Measurements from ENCODE around the gene IPO9.

IPO9 gene

DNA sequence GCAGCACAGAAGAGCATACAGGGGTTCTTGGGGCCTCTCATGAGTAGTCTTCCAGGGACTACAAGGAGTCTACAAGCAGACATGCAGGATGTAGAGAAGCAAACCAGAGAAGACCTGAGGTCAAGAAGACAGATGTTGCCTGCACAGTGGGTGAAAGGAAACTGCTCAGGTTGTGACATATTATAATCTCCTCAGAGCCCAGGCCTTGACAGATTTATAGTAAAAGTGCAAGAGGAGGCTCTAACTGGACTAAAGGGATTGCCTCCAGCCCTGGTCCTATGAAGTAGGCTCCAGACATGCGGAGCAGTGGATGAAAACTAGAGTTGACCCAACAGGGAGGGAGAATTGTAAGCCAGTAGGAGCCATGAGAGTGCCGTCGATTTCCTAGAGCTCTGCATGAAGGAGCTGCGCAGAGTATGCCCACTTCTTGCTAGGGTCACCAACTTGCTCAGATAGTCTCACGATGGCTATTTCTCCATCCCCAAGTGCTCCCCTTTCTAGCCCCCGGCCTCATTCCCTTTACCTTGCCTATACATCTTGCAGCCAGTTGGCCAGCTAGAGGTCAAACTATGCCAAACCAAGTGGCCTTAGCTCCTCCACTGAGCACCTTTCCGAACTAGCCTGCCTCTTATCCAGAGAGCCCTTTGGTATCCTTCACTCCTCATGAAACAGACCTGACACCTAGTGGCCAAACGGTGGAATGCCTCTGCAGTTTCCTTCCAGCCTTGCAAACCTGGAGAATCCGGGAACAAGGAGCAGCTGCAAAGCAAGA, 36.2 kb upstream of the IPO9 start:
- H3K4me1 Mint-ChIP-seq (ENCODE audit: low read depth), result peaks cover 11% of the 10 kb centered on the region
- no peaks in the 10 kb centered on the region for H3K9me3 Mint-ChIP-seq
- no peak overlapping the region for H3K4me3 Mint-ChIP-seq
- H3K27me3 Mint-ChIP-seq (ENCODE audit: low read depth), result peaks cover 4% of the 10 kb centered on the region
- H3K36me3 Mint-ChIP-seq (ENCODE audit: low read depth), result no peaks in the 10 kb centered on the region
- H3K27ac Mint-ChIP-seq, result no peak overlapping the region

DNA sequence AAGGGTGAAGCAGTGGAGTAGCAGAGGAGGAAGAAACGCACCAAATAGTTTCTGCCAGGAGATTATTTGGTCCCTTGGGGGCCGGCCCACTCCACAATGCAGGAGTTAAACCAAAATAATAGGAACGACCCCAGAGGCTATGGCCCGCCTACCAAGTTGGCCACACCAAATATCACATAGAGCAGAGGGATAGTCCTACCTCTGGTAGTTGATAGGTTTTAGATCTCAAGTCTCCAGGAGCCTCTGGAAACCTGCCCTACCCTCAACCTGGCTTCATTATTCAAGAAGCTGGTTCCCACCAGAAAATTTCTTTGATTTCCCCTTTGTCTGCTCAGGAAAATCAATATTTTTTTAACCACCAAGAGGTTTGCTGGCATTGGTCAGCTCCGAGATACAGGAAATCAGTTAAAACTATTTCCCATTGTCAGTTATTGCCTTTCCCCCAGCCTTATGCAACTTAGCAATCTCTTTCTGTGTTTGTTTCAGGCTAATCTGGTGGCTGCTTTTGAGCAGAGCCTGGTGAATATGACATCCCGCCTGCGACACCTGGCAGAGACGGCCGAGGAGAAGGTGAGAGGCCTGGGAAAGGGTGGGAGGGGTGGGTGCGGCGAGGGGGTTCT, 35.5 kb upstream of the IPO9 start:
- Mint-ChIP-seq H3K27ac (no peak overlapping the region), H3K27me3 (ENCODE audit: low read depth) (peaks cover 4% of the 10 kb centered on the region), H3K36me3 (ENCODE audit: low read depth) (no peaks in the 10 kb centered on the region), H3K4me3 (no peak overlapping the region), H3K4me1 (ENCODE audit: low read depth) (peaks cover 11% of the 10 kb centered on the region), H3K9me3 (no peaks in the 10 kb centered on the region)

DNA sequence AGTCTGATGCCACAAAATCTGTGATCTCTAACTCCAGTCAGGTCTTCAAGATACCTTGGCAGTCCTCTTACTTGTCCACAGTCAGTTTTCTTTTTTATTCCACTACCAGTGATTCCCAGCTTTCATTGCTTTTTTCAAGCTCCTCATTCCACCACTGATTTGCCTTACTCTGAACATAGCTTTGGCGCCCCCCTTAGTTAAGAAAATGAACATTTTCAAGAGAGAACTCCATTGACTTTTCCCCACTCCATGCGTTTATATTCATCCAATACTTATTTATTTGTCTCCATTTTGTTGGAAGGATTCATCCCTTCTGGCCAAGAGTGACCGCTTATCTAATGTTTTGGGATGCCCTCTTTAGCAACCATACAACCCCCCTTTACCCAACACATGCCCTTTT, 33.9 kb upstream of the IPO9 start:
- H3K36me3 Mint-ChIP-seq (ENCODE audit: low read depth), result no peaks in the 10 kb centered on the region
- peaks cover 8% of the 10 kb centered on the region for H3K27me3 Mint-ChIP-seq (ENCODE audit: low read depth)
- H3K9me3 Mint-ChIP-seq, result no peaks in the 10 kb centered on the region
- H3K27ac Mint-ChIP-seq, result no peak overlapping the region
- no peak overlapping the region for H3K4me3 Mint-ChIP-seq
- peaks cover 10% of the 10 kb centered on the region for H3K4me1 Mint-ChIP-seq (ENCODE audit: low read depth)

DNA sequence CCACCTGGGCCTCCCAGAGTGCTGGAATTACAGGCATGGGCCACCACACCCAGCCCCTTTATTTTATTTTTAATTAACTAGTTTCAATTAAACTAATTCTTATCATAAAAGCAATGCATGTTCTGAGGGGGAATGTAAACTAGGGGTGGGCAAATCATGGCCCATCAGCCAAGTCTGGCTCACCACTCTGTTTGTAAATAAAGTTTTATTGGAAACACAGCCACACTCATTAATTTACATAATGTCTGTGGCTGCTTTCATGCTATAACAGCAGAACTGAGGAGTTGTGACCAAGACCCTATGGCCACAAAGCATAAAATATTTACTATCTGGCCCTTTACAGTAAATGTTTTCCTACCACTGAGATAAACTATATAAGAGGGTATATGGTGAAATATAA, 28.7 kb upstream of the IPO9 start:
- H3K4me1 Mint-ChIP-seq (ENCODE audit: low read depth), result no peaks in the 10 kb centered on the region

DNA sequence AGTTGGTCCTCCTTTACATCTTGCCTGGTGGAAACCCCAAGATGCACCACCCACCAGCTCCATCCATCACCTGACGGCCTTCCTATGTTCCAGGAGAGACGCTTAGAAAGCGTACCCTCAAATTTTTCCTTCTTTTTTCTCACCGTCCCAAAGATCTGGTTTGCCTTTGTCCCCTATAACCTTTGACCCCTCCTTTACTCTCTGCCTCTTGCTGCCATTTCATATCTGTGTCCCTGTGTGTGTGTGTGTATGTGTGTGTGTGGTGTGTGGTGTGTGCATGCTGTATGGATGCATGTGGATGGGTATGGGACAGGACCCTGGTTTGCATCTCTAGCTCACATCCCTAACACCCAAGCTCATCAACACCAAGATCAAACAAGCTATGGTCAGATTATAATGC, 22.2 kb upstream of the IPO9 start:
- no peaks in the 10 kb centered on the region for H3K36me3 Mint-ChIP-seq (ENCODE audit: low read depth)
- no peaks in the 10 kb centered on the region for H3K4me1 Mint-ChIP-seq (ENCODE audit: low read depth)
- H3K4me3 Mint-ChIP-seq, result no peak overlapping the region
- H3K27ac Mint-ChIP-seq, result no peak overlapping the region
- no peaks in the 10 kb centered on the region for H3K9me3 Mint-ChIP-seq
- H3K27me3 Mint-ChIP-seq (ENCODE audit: low read depth), result peaks cover 6% of the 10 kb centered on the region

More for the DNA sequence above, 28.7 kb upstream of the IPO9 start:
- Mint-ChIP-seq H3K36me3 (ENCODE audit: low read depth) (no peaks in the 10 kb centered on the region), H3K27ac (no peak overlapping the region), H3K9me3 (no peaks in the 10 kb centered on the region), H3K27me3 (ENCODE audit: low read depth) (peaks cover 8% of the 10 kb centered on the region), H3K4me3 (no peak overlapping the region)

DNA sequence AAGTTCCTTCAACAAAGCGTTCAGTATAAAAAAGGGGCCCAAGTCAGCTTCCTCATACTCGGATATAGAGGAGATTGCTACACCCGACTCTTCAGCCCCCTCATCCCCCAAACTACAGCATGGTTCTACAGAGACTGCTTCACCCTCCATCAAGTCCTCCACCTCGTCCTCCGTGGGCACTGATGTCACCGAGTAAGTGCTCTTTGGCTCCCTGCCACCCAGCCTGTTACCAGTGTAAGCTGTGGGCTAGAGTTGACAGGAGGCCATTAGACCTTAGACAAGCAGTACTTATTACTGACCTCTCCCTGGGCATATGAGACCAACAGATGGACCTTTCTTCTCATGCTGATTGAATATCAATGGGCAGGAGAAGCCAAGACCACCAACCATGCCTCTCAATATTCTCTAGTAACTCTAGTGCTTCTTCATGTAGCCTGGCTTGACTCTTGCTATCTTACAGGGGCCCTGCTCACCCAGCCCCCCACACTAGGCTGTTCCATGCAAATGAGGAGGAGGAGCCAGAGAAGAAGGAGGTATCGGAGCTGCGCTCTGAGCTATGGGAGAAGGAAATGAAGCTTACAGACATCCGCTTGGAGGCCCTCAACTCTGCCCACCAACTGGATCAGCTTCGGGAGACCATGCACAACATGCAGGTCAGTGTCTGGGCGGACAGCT, 20.9 kb upstream of the IPO9 start:
- Mint-ChIP-seq H3K9me3 (no peaks in the 10 kb centered on the region), H3K36me3 (ENCODE audit: low read depth) (no peaks in the 10 kb centered on the region), H3K4me1 (ENCODE audit: low read depth) (no peaks in the 10 kb centered on the region), H3K27ac (no peak overlapping the region), H3K4me3 (no peak overlapping the region), H3K27me3 (ENCODE audit: low read depth) (peaks cover 6% of the 10 kb centered on the region)

DNA sequence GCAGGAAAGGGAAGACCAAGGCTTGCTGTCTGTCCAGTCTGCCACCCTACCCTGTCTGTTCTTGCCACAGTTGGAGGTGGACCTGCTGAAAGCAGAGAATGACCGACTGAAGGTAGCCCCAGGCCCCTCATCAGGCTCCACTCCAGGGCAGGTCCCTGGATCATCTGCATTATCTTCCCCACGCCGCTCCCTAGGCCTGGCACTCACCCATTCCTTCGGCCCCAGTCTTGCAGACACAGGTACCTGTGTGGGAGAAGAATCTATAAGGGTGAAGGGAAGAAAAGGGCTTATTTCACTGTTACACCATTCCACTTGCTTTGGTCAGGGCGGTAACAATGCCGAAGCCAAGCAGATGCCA, 20.3 kb upstream of the IPO9 start:
- H3K27ac Mint-ChIP-seq, result no peak overlapping the region
- no peaks in the 10 kb centered on the region for H3K9me3 Mint-ChIP-seq
- no peaks in the 10 kb centered on the region for H3K36me3 Mint-ChIP-seq (ENCODE audit: low read depth)
- H3K4me3 Mint-ChIP-seq, result no peak overlapping the region
- H3K27me3 Mint-ChIP-seq (ENCODE audit: low read depth), result peaks cover 6% of the 10 kb centered on the region
- no peaks in the 10 kb centered on the region for H3K4me1 Mint-ChIP-seq (ENCODE audit: low read depth)

DNA sequence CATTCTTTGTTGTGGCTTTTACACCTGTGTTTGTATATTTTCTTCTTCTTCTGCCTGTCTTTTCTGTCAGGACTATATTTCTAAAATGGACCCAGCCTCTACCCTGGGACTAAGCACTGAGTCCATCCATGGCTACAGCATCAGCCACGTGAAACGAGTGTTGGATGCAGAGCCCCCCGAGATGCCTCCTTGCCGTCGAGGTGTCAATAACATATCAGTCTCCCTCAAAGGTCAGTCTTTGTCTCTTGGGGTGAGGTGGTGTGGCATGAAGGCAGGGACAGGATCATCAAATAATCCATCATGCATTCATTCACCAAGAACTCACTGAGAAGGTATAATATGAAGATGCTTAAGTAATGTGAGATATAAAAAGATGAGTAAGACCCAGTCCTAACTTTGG, 19.1 kb upstream of the IPO9 start:
- Mint-ChIP-seq H3K4me1 (ENCODE audit: low read depth) (no peaks in the 10 kb centered on the region), H3K36me3 (ENCODE audit: low read depth) (no peaks in the 10 kb centered on the region), H3K27ac (no peak overlapping the region), H3K27me3 (ENCODE audit: low read depth) (peaks cover 6% of the 10 kb centered on the region), H3K4me3 (no peak overlapping the region), H3K9me3 (no peaks in the 10 kb centered on the region)

DNA sequence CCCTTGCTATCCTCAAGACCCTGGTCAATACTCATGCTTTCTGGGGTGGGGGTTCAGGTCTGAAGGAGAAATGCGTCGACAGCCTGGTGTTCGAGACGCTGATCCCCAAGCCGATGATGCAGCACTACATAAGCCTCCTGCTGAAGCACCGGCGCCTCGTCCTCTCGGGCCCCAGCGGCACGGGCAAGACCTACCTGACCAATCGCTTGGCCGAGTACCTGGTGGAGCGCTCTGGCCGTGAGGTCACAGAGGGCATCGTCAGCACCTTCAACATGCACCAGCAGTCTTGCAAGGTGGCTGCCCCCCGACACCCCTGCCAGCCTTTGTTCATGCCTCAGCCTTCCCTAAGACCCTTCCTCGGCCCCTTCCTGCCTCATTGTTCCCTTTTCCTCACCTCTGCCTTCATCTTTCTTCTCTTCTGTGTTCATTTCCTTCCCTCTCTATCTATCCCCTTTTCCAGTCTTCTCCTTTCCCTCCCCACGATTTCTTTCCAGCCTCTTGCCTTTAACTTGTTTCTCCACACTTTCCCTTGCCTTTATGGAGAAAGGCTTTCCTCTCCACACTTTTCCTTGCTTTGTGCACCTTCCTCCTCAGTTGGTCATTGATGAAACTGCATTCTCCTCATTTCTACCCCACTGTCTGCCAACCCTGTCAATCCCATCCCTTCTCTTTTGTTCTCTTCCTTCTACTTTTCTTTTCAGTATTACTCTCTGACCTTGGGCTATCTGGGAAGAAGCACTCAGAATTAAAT, 18.3 kb upstream of the IPO9 start:
- no peak overlapping the region for H3K27ac Mint-ChIP-seq
- no peak overlapping the region for H3K4me3 Mint-ChIP-seq
- no peaks in the 10 kb centered on the region for H3K36me3 Mint-ChIP-seq (ENCODE audit: low read depth)
- peaks cover 6% of the 10 kb centered on the region for H3K27me3 Mint-ChIP-seq (ENCODE audit: low read depth)
- H3K4me1 Mint-ChIP-seq (ENCODE audit: low read depth), result no peaks in the 10 kb centered on the region
- H3K9me3 Mint-ChIP-seq, result no peaks in the 10 kb centered on the region

DNA sequence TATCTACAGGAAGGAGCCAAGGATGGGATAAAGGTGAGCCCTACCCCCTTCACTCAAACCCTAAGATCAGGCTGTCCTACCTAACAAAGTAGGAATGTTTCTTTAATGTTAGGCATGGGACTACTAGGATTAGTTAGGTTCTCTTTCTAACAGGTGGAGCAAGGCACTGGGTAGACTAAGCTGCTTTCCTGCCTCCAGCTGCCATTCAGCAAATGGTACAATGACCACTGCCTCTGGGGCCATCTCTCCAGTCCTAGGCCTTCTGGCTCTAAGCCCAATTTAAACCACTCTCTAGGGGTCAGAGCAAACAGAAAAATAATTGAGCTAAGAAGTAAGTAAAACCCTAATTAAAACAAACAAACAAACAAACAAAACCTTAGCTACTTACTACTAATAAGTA, 15.7 kb upstream of the IPO9 start:
- Mint-ChIP-seq H3K9me3 (no peaks in the 10 kb centered on the region), H3K36me3 (ENCODE audit: low read depth) (no peaks in the 10 kb centered on the region), H3K4me1 (ENCODE audit: low read depth) (no peaks in the 10 kb centered on the region), H3K4me3 (no peak overlapping the region), H3K27me3 (ENCODE audit: low read depth) (peaks cover 6% of the 10 kb centered on the region), H3K27ac (no peak overlapping the region)

DNA sequence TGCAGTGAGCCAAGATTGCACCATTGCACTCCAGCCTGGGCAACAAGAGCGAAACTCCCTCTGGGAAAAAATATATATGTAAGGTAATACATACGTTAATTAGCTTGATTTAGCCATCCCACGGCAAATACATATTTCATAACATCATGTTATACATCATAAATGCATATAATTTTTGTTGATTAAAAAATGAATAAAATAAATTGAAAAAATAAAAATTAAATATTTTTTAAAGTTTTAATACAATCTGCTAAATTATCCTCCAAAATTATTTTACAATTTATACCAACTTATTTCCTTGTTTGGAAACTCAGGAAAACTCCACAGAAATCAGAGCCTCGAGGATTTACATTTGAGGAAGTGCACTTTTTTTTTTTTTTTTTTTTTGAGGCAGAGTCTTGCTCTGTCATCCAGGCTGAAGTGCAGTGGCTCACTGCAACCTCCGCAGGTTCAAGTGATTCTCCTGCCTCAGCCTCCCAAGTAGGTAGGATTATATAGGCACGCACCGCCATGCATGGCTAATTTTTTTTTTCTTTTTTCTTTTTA, 12.6 kb upstream of the IPO9 start:
- H3K36me3 Mint-ChIP-seq (ENCODE audit: low read depth), result no peaks in the 10 kb centered on the region
- no peaks in the 10 kb centered on the region for H3K27me3 Mint-ChIP-seq (ENCODE audit: low read depth)

DNA sequence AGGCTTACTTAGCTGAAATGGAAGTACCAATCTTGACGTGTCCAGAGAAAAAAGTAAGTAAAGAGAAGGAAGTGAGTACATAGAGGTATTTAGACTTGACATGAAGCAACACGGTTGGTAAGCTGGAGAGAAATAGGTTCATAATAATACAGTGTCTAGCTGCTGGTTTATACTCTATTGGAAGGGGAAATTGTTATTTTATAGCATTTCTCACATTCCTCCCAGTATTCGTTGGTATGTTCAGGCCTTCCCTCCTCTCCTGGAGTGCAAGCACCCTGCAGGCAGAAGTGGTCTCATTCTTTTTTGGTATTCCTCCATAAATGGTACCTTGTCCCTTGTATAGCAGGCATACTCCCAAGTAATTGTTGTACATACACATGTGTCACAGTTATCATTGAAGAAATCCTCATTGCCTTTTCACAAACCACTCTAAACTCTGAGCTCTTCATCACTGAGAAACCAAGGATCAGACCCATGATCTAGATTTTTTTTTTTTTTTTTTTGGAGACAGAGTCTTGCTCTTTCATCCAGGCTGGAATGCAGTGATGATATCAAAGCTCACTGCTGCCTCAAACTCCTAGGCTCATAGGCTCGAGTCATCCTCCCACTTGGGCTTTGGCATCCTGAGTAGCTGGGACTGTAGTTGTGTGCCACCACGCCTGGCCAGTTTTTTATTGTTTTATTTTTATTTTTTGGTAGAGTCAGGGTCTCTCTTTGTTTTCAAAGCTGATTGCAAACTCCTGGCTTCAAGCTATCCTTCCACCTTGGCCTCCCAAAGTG, 9.8 kb upstream of the IPO9 start:
- Mint-ChIP-seq H3K36me3 (ENCODE audit: low read depth) (no peaks in the 10 kb centered on the region), H3K9me3 (no peaks in the 10 kb centered on the region), H3K27me3 (ENCODE audit: low read depth) (no peaks in the 10 kb centered on the region), H3K27ac (no peak overlapping the region), H3K4me3 (no peak overlapping the region), H3K4me1 (ENCODE audit: low read depth) (no peaks in the 10 kb centered on the region)

More for the DNA sequence above, 12.6 kb upstream of the IPO9 start:
- Mint-ChIP-seq H3K4me3 (no peak overlapping the region), H3K9me3 (no peaks in the 10 kb centered on the region), H3K27ac (no peak overlapping the region), H3K4me1 (ENCODE audit: low read depth) (no peaks in the 10 kb centered on the region)

DNA sequence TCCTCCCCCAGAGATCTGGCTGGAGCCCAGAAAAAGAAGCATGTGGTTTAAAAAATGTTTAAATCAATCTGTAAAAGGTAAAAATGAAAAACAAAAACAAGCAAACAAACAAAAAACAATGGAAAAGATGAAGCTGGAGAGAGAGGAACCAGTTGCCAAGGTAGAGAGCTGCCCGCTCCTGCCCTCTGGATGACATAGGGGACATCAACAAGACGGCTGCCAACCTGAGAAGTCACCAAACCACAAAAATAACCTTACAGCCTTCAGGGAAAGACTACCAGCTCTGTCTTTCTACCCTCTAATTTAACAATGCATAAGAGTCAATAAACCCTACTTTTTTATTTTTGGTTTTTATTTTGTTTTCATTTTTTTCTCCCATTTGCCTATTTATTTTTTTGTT, 8.5 kb upstream of the IPO9 start:
- H3K27ac Mint-ChIP-seq, result no peak overlapping the region
- H3K36me3 Mint-ChIP-seq (ENCODE audit: low read depth), result no peaks in the 10 kb centered on the region
- H3K9me3 Mint-ChIP-seq, result no peaks in the 10 kb centered on the region
- H3K27me3 Mint-ChIP-seq (ENCODE audit: low read depth), result no peaks in the 10 kb centered on the region
- no peak overlapping the region for H3K4me3 Mint-ChIP-seq
- no peaks in the 10 kb centered on the region for H3K4me1 Mint-ChIP-seq (ENCODE audit: low read depth)

DNA sequence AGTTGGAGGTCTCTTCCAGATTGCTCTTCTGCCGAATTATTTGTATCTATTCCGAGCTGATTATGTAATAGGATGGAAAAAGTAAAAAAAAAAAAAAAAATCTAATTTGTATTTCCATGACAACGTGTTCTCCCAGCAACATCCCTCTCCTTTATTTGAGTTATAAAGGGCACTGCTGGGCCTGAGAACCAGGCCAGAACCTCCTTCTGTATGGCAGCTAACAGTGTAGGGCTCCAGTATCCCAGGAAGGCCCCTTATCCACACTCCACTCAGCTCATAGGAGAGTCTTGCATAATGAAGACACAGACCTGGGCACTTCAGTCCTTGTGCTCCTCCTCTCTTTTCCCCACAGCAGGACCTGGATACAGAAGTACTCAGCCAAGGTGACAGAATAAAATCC, 3.7 kb upstream of the IPO9 start:
- peaks cover 1% of the 10 kb centered on the region for H3K36me3 Mint-ChIP-seq (ENCODE audit: low read depth)
- H3K27ac Mint-ChIP-seq, result no peak overlapping the region
- no peaks in the 10 kb centered on the region for H3K9me3 Mint-ChIP-seq
- H3K4me1 Mint-ChIP-seq (ENCODE audit: low read depth), result peaks cover 12% of the 10 kb centered on the region
- no peaks in the 10 kb centered on the region for H3K27me3 Mint-ChIP-seq (ENCODE audit: low read depth)
- H3K4me3 Mint-ChIP-seq, result no peak overlapping the region

Measured in T-helper 1 cell treated with Interleukin-12 subunit alpha and Interleukin-12 subunit beta and Interleukin-4 antibody, amounts not matched to agents 30 μg/mL and 1 μg/mL, for 36 hours (primary cell).